ENCODE measurements around the gene TPM2.

TPM2 gene

GRCh38 chr9:35689542-35690293, at the start of gene TPM2:
TSS of gene TPM2 (minus strand) at chr9:35689925. CDS start at chr9:35689817, 108 bp downstream.
- DNase-seq: no peak

- DNase-seq: no peak
Observed at GRCh38 chr9:35738924-35739323, 49.2 kb upstream of the TPM2 start.

GRCh38 chr9:35738186-35738585, 48.5 kb upstream of the TPM2 start:
- DNase-seq: no peak

GRCh38 chr9:35737143-35737542, 47.4 kb upstream of the TPM2 start:
- DNase-seq: no peak

GRCh38 chr9:35736201-35736633, 46.5 kb upstream of the TPM2 start:
- peak; percentile 4 for DNase-seq

GRCh38 chr9:35734096-35734495, 44.4 kb upstream of the TPM2 start:
- no peak for DNase-seq

GRCh38 chr9:35732800-35733541, 43.2 kb upstream of the TPM2 start:
- peak; percentile 13 for DNase-seq

- DNase-seq: peak; percentile 81
Observed at GRCh38 chr9:35732185-35732799, 42.6 kb upstream of the TPM2 start, which contains the start of the genes CREB3 and TLN1. TSS of gene CREB3 (plus strand) at chr9:35732666. CDS start at chr9:35732773, 107 bp downstream. TSS of gene TLN1 (minus strand) at chr9:35732195. CDS start at chr9:35725694, 6,501 bp downstream.

- no peak for DNase-seq
Observed at GRCh38 chr9:35731415-35732184, 41.9 kb upstream of the TPM2 start.

GRCh38 chr9:35730486-35730854, 40.7 kb upstream of the TPM2 start:
- DNase-seq: no peak

GRCh38 chr9:35729700-35730485, 40.2 kb upstream of the TPM2 start:
- DNase-seq: no peak

- no peak for DNase-seq
Observed at GRCh38 chr9:35729101-35729500, 39.4 kb upstream of the TPM2 start.

- DNase-seq: no peak
Observed at GRCh38 chr9:35728041-35728971, 38.6 kb upstream of the TPM2 start.

GRCh38 chr9:35727676-35728040, 37.9 kb upstream of the TPM2 start:
- DNase-seq: no peak

- no peak for DNase-seq
Observed at GRCh38 chr9:35726931-35727330, 37.2 kb upstream of the TPM2 start.

- no peak for DNase-seq
Observed at GRCh38 chr9:35725362-35725761, 35.6 kb upstream of the TPM2 start.

GRCh38 chr9:35723908-35724307, 34.2 kb upstream of the TPM2 start:
- no peak for DNase-seq

GRCh38 chr9:35723426-35723825, 33.7 kb upstream of the TPM2 start:
- DNase-seq: no peak

GRCh38 chr9:35719546-35719945, 29.8 kb upstream of the TPM2 start:
- DNase-seq: no peak

- DNase-seq: no peak
Observed at GRCh38 chr9:35718721-35719511, 29.2 kb upstream of the TPM2 start.

Measured in SHP77 treated with DMSO at 0.1 percent for 48 hours (cell line).